Retinal pigment epithelial cell (primary cell): ENCODE results near the gene EMX2.

ENCODE experiments used
- DNase-seq: peaks from one replicate; pipeline ENCODE4 v3.0.0-alpha.2; 2010; ENCODE audit warnings: low read depth
- H3K4me3 ChIP-seq: 2 replicates; pipeline ENCODE4 v1.5.1; 2011; ENCODE audit warnings: mild to moderate bottlenecking, low read length, control low read depth, moderate library complexity
- TF ChIP-seq, protein P1 (sequence below): conservative IDR thresholded peaks from 2 replicates; pipeline ENCODE4 v1.5.1; 2011; ENCODE audit warnings: low read depth, low read length, control low read depth, inconsistent platforms

EMX2 gene

DNA sequence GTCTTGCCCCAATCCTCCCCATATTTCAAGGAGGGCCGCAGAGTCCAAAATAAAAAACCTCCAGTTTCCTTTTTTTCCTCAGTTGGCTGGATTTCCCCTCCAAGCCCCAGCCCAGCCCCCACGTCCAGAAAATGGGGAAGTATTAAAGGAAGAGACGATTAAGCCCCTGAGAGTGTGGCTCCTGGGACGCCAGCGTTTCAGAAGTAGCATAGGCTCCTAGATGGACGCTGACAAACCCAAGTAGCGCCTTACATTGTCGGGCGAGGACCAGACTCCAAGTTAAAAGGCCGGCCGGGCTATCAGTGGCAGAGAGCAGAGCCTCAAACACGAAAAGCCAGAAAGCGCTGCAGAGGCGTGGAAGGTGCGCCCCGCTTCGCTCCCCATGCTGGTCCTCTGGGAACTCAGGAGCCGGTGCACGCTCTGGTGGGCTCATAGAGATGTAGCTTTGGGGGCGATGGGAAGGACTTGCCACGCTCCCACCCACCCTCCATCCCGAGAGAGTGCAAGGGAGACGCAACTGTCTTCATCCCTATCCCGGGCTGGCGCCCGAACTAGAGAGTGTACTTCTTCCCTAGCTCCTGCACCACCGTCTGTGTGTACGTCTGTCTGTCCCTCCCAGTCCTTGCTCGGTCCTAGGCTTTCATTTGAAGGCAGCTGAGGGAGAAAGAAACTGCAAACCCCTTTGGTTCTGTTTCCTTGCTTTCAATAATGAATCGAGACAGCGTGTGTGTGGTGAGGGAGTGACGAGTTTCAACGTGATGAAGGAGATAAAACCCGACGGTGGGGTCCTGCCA is 6.3 kb upstream of the EMX2 start:
- no peak overlapping the region for H3K4me3 ChIP-seq
- TF ChIP-seq, protein P1, sequence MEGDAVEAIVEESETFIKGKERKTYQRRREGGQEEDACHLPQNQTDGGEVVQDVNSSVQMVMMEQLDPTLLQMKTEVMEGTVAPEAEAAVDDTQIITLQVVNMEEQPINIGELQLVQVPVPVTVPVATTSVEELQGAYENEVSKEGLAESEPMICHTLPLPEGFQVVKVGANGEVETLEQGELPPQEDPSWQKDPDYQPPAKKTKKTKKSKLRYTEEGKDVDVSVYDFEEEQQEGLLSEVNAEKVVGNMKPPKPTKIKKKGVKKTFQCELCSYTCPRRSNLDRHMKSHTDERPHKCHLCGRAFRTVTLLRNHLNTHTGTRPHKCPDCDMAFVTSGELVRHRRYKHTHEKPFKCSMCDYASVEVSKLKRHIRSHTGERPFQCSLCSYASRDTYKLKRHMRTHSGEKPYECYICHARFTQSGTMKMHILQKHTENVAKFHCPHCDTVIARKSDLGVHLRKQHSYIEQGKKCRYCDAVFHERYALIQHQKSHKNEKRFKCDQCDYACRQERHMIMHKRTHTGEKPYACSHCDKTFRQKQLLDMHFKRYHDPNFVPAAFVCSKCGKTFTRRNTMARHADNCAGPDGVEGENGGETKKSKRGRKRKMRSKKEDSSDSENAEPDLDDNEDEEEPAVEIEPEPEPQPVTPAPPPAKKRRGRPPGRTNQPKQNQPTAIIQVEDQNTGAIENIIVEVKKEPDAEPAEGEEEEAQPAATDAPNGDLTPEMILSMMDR: no peak
- no peak for DNase-seq

DNA sequence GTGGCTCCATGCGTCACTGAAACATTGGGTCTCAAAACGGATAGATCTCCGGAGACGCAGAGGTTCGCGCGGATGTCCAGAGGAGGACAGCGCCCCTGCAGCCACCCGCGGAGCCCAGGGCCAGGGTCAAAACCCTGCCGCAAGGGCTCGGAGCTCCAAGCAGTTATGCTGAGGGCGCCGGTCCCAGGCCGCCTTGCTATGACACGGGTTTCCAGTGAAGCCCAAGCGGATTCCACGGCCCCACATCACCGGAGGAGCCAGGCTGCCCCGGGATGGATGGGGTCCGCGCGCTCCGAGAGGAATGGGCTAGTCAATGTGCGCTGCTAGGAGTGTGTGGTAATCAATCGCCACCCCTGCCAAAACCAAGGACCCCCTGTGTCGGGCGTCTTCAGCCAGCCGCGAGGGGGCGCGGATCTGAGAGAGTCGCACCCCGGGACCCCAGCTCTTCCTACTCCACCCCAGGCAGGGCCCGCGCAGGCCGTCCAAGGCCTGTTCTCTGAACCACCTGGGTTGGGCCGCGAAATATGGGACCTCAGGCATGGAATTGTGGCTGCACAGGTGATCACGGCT is 5.6 kb upstream of the EMX2 start:
- H3K4me3 ChIP-seq: no peak overlapping the region
- TF ChIP-seq, protein P1: no peak
- no peak for DNase-seq

DNA sequence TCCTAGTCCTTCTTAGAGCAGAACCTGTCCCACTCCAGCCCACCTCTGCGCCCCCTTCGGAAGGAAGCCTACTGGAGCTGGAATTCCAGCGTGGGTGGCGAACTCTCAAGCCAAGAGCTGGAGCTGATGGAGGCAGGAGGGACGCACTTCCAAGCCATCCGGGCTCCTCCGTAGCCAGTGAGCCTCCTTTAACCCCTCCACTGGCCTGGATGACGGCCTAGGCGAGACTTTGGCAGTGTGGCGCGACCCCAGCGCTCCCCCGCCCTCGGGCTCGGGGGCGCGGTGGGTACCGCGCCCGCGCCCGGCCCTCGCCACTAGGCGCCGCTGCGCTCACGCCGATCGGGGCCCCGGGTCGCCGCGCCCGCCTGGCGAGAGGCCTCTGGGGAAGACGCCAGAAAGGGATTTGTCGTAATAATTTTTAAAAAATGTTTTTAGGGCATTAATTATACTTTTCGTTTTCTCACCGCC is 5.1 kb upstream of the EMX2 start:
- no peak for DNase-seq
- no peak overlapping the region for H3K4me3 ChIP-seq
- TF ChIP-seq, protein P1: peak; percentile 44

DNA sequence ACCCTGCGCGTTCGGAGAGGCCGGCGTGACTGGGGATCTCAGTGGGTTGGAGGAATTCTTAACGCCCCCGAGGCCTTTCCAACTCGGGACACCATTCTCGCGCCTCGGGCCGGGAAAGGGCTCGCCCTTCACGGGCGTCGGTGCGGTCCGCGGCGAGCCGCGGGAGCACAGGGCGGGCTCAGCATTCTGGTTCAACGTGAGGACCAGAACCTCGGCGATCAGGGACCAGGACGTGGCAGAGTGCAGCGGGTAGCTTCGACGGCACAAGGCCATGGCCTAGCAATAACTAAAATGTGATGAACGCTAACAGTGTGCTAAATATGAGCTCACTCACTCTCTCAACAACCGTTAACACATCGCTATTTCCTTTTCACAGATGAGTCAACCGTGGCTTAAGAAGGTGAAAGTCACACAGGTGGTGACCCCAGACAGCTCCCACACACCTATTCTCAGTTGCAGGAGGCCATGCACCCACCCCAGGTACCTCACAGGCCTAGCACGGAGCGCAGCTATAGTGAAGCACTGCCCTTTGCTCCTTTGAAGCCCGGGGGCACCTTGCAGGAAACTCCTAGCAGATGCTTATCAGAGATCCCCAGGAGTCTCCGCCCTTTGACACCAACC is 4.5 kb upstream of the EMX2 start:
- TF ChIP-seq, protein P1: no peak
- H3K4me3 ChIP-seq: no peak overlapping the region
- no peak for DNase-seq

DNA sequence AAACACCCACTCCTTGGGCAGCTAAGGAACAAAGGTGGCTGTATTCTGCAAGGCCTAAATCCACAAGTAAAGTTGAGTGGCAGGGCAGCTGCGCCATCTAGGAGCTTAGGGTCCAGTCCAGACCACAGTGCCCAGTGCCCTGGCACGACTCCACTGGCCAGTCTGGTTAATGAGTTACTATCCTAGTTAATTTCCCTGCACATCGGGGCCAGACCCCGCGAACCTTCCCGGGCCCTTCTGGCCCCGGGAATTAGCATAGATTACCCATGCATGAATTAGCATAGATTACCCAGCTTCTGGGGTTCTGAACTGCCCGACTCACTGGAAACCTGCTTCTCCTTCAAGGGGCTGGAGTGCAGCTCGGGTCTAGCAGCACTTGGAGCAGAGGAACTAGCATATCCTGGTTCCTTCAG is 3.2 kb upstream of the EMX2 start:
- no peak for DNase-seq
- TF ChIP-seq, protein P1: no peak
- H3K4me3 ChIP-seq: no peak overlapping the region

DNA sequence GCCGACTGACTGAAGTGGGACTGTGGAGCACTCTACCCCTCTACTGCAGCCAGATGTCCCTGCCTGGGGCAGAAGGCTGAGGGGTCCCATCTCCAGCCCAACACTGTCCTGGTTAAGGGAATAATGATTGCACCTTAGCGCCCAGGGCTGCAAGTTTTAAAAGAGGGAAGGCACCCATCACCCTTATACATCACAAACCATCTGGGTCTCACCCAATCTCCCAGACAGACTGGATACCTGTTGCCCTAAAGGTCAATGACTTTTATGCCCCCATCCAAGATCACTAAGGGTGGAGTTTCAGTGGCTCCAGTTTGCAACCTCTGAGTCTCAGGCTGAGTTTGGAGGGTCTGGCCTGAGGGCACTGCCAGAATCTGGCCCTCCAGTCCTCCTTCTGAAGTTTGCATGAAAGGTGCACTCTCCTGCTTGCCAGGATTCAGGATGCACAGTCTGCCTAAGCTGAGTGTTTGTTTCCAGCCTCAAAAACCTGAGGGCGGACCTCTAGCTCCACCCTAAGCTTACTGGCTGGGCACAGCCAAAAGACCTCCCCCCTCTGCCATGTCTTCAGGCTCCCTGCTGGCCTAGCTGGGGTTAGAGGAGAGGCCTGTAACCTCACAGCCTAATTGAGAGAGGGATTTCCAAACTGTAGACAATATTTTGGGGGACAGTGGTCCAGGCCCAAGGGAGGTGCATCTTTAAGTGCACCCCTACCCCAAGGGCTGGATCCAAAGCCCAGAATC is 2.5 kb upstream of the EMX2 start:
- TF ChIP-seq, protein P1: no peak
- H3K4me3 ChIP-seq: no peak overlapping the region
- no peak for DNase-seq
